D341Med (cell line): ENCODE results near the gene OR14K1.
"Not testable (repeated sequence)": the region's sequence is repeated elsewhere in the genome, so short reads cannot be mapped to it uniquely, and the experiment has no call there.

Source experiments
- DNase-seq: peaks from one replicate; pipeline ENCODE4 v3.0.0; 2012; ENCODE audit warnings: low spot score

OR14K1 gene, protein sequence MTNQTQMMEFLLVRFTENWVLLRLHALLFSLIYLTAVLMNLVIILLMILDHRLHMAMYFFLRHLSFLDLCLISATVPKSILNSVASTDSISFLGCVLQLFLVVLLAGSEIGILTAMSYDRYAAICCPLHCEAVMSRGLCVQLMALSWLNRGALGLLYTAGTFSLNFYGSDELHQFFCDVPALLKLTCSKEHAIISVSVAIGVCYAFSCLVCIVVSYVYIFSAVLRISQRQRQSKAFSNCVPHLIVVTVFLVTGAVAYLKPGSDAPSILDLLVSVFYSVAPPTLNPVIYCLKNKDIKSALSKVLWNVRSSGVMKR

DNA sequence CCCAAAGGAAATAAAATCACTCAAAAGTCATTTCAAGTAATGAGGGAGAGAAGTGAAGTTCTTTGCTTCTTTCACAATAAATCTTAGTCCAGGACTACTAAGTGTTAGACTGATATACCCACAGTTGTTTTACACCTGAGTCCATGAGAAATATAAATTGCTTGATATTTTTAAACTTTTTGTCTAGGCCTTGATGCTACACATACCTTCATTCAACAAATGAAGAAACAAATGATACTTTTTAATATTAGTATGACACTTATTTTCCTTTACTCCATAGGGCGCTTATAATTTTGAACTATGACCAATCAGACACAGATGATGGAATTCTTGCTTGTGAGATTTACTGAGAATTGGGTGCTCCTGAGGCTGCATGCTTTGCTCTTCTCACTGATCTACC is at the start of gene OR14K1:
Gene OR14K1, plus strand, starts transcription at position 301 of the 400 bp plus-strand sequence. Its CDS starts 0 bp downstream, at position 301.
- DNase-seq: no peak

DNA sequence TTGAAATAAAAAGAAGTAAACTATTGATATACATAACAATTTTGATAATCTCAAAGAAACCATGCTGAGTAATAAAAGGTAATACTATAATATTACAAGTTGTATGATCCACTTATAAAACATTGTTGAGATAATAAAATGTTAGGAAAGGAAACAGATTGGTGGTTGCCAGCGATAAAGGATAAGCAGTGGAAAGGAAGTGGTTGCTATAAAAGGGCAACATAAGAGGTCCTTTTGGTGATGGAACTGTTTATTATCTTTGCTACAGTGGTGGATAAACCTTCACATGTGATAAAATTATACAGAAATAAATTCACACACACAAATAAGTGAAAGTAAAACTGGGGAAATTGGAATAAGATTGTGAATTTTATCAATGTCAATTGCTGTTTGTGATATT is 37.1 kb upstream of the OR14K1 start:
- no peak for DNase-seq

DNA sequence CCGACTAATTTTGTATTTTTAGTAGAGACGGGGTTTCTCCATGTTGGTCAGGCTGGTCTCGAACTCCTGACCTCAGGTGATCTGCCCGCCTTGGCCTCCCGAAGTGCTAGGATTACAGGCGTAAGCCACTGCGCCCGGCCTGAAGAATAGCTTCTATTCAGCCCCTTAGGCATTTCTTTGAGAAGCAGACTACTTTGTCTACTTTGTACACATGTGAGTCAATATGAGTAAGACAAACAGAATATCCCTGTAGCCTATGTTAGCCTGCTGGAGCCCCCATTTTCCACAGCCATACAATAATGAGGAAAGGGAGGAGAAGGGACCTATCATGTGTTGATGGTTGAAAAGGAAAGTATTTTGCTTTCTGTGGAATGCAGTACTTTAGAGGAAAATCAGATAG is 27.7 kb upstream of the OR14K1 start:
- DNase-seq: not testable (repeated sequence)

DNA sequence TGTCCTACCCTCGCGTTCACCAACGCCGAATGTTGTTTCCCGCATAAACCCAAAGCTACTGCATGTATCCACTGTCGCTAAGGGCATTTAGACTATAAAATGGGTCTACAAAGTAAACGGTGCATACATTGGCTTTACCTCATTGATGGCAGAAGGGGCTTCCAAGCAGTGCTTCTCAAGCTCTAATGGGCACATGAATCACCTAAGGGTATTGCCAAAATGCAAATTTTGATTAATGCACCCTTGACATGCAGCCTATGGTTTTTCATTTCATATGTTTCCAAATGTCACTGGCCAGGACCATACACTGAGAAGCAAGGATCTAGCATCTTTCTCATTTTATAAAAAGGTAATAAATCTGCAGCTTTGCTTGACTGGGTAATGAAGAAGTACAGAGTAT is 24.7 kb upstream of the OR14K1 start:
- DNase-seq: no peak

DNA sequence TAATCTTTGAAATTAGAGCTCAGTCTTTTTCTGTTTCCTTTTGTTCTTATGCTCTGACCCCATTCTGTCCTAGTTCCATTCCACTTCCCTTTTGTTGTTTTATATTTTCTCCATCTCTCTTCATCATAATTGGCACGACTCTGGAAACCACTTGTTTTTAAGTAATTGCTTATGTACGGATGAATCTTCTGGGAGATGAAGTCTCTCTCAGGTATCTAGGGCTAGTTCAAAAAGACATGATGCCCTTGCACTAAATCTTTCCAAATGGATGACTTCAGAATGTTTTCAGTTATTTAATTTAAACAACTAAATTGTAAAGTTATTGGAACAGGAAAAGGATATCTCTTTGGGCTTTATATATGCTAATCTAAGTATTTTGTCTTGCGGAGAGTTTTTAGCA is 21.9 kb upstream of the OR14K1 start, which contains the start of gene OR6F1:
Gene OR6F1, minus strand, starts transcription at position 101 of the 400 bp plus-strand sequence. CDS start 3,891 bp downstream, outside the sequence.
- no peak for DNase-seq

DNA sequence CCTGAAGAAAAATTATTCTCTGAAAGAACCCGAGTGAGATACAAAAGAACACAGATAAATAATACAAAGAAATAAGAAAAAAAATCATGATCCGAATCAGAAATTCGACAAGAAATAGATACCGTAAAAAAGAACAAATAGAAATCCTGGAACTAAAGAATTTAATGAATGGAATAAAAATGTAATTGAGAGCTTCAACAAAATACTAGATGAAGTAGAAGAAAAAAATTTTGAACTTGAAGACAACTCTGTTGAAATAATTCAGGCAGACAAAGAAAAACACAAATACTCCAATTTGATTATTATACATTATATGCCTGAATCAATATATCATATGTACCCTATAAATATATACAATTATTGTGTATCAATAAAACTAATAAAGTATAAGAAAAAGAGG is 17.2 kb upstream of the OR14K1 start:
- DNase-seq: no peak

DNA sequence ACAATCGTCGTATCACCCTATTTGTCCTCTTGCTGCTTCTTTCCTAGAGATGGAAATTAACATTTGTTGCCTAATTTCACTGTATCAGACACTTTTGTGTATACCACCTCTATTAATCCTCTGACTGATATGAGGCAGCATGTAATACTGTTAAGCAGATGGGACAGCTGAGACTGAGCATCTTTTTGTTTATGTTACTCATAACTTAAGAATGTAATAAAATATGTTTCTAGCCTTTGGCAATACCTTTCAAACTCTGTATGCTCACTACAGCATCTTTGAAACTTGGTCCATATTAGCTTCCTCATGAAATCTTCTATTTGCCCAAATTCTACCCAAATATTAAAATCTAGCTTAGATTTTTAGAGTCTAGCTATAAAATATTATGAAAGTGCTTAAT is 2.3 kb downstream of the OR14K1 start:
- DNase-seq: no peak

DNA sequence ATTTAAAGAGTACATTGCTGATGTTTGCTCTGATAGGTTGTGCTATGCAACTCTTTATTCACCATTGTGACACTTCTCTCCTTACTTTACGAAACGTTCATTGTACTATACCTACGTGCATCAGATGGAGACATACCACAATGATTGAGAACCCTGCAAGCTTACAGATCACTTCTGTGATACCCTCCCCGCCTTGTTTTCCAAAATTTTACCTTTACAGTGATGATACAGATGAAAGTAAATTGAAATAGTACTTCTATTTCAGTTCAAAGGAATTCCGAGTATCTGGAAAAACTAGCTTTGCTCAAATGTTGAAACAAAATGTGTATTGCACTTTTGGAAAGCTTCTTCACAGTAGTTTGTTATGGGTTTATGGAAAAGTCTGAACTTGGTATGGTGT is 3.3 kb downstream of the OR14K1 start:
- no peak for DNase-seq

DNA sequence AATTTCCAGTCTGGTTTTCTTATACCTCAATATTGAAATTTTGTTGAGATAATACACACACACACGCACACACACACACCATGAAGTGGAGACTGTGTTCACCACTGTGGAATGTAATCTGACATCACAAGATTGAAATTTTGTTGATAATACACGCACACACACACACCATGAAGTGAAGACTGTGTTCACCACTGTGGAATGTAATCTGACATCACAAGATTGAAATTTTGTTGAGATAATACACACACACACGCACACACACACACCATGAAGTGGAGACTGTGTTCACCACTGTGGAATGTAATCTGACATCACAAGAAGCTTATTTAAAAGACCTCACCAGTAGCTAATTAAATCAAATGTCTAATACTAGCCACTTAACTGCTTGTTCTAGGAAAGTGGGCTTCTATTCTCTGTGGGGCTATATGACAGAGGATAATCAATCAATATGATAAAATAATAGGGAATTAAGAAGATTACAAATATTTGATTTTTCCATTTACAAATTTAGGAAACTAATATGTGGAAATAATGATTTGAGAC is 3.9 kb downstream of the OR14K1 start:
- not testable (repeated sequence) for DNase-seq

DNA sequence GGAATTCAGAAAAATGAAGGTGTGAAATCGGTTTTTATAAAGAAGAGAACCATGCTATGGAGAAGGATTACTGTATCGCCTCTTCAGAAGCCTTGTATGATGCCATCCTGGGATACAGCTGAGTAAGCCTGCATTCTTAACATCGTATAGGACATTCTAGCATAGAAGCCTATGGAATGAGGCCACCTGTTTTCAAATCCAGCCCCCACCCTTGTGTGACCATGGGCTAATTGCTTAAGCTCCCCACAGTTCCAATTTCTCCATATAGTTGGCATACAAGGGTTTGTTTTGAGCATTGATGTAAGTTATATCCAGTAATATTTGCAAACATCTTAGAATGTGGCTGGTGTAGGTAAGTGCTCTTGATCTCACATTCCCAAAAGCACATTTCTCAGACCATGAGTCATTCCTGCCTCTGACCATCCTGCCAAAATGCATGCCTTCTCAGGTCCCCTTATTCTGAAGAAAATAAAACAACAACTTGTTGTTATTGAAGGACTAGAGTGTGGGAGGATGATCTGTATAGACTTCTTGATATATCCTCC is 8.0 kb downstream of the OR14K1 start:
- DNase-seq: no peak

DNA sequence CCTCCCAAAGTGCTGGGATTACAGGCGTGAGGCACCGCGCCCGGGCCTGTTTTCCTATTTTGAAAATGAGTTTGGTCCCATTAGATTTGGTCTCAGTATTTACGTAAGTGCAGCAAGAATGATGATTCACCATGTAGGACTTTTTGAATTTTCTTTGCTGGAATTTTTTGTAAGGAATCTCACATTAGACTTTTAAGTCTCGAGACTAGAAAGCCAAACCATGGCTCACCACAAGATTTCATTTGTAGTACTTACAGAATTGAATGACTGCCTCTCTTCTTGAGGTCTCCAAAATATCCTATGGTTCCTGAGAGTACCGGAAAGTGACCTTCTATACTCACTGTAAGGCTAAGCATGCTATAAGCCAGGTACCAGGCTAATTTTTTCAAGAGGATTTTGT is 9.2 kb downstream of the OR14K1 start:
- DNase-seq: no peak

DNA sequence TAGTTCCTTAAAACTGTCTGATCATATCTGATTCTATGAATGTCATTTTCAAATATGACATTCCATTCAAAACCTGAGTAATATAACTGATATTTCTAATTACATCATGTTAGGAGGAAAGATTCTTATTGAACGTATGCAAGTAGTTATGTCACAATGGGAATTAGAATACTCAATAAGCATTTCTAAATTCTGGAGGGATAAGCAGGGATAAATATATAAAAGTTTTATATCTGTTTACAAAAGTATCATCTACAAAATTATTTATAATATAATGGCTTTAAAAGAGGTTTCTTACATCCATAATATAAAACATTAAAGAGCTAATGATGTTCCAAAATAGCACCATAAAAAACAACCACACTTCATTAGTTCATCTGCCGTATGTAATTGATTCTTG is 9.6 kb downstream of the OR14K1 start, which contains the start of gene OR14A2:
Gene OR14A2, minus strand, starts transcription at position 101 of the 400 bp plus-strand sequence.
- no peak for DNase-seq

DNA sequence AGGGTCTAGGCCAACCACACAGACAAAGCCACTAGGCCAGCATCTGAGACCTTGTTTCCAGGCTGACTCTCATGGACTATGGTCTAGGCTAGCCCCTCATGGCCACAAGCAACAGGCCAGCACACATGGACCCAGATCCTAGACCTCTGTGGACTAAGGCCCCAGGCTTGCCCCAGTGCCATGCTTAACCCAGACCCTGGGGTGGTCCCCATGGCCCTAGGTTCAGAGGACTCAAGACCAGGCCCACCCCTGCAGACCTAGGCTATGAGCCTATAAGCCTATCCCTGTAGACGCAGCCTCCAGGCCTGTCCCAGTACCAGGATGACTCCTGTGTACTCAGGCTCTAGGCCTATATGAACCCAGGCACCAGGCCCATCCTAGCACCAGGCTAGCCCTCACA is 11.5 kb downstream of the OR14K1 start:
- no peak for DNase-seq

DNA sequence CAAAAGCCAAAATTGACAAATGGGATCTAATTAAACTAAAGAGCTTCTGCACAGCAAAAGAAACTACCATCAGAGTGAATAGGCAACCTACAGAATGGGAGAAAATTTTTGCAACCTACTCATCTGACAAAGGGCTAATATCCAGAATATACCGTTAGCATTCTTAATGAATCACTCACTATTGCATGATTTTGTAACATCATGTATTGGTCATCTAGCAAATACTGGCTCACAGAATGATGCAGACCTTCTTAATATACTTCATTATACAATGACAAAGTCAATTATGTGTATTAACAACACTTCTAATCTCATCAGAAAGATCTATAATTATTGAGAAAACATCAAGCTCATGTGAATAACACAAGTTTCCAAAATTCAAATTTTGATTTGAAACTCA is 15.9 kb downstream of the OR14K1 start:
- not testable (repeated sequence) for DNase-seq

DNA sequence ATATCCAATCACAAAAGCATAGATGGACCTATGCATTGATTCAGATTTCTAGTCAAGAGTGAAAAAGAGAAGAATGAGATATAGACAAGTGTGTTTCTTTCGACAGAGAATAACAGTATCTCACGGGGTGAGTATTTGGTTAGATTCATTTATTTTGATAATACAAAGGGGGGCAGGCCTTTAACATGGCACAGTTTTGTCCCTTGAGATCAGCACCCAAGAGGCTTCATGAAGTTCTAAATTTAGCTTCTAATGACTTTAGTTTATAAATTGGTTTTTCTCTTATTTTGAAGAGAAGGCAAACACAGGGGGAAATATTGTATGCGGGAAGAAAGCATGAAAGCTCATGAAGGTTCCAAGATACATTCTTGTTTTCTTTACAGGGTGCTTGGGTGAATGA is 22.0 kb downstream of the OR14K1 start, which contains the start of gene OR1C1:
Gene OR1C1, minus strand, starts transcription at position 101 of the 400 bp plus-strand sequence. CDS start 2,150 bp downstream, outside the sequence.
- DNase-seq: no peak

DNA sequence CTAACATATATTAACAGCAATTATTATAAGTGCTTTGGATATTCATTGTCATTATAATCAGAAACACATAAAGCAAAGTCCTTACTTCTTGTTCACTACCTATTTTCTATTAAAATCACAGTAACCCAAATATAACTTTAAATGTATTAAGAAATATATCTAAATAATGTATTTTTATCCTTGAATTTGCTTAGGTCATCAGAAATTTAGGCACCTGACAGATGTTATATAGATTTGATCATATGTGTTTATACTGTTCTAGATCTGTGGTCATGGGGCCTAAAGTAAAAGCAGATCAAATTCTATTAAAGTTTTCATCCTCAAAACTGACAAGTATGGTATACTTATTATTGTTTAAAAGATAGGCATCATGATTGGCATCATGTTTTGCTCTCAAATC is 31.2 kb downstream of the OR14K1 start:
- DNase-seq: no peak
